GM23248 (cell line): ENCODE data around the gene ZNRF1.

Experiments used
- EZH2 ChIP-seq: fragments of 200-600 bp; sonication (generic); IDR thresholded peaks from 2 replicates; pipeline ENCODE4 v1.6.1; 2018; ENCODE audit warnings: antibody characterized with exemption, mild to moderate bottlenecking; ENCODE audit not compliant: insufficient read depth, poor library complexity, severe bottlenecking
- EZH2phosphoT487 ChIP-seq: fragments of 200-600 bp; sonication (generic); IDR thresholded peaks from 2 replicates; pipeline ENCODE4 v1.6.1; 2018; ENCODE audit warnings: antibody characterized with exemption, moderate library complexity, mild to moderate bottlenecking, low read depth; ENCODE audit not compliant: insufficient read depth

GRCh38 chr16:75078886-75079285, 80.1 kb downstream of the ZNRF1 start:
- TF ChIP-seq EZH2 (no peak), EZH2phosphoT487 (no peak)
